Measurements from ENCODE around the gene MANF.
"Not testable (repeated sequence)": the region's sequence is repeated elsewhere in the genome, so short reads cannot be mapped to it uniquely, and the experiment has no call there.

Gene MANF

DNA sequence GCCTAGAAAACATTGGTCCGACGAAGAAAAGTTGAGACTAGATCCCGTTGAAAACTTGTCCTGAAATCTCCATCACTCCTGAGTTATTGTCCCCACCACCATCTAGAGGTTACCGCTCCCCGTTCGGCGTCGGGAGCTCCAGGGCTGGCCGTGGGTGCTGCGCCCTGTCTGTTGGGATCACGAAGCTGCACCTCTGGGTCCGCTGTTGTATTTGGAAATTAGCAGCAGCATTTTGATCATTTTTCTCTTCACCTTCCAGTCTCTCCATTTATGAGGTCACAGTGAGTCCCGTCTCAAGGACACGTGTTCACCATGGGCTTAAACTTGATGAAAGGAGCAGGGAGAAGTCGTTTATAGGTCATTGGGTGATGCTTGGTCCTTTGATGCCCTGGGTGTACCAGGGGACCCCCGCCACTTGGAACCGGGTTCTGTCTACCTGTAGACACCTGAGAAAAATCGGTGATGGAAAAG is 565 bp downstream of the MANF start:
- H3K4me1 ChIP-seq (ENCODE audit: control insufficient read depth, insufficient read depth, low read length) = peaks cover 12% of the 10 kb centered on the region
- no peaks in the 10 kb centered on the region for H3K27me3 ChIP-seq (ENCODE audit: control insufficient read depth, insufficient read depth, low read length)
- peaks cover 18% of the 10 kb centered on the region for H3K36me3 ChIP-seq (ENCODE audit: control insufficient read depth, insufficient read depth, low read length)
- no peaks in the 10 kb centered on the region for H3K9me3 ChIP-seq (ENCODE audit: control insufficient read depth, insufficient read depth, low read length)
- H3K9ac ChIP-seq (ENCODE audit: low read depth, low read length) = peak overlapping the region; percentile 74
- peak overlapping the region; percentile 87 for H3K4me3 ChIP-seq (ENCODE audit: low read depth, low read length)

DNA sequence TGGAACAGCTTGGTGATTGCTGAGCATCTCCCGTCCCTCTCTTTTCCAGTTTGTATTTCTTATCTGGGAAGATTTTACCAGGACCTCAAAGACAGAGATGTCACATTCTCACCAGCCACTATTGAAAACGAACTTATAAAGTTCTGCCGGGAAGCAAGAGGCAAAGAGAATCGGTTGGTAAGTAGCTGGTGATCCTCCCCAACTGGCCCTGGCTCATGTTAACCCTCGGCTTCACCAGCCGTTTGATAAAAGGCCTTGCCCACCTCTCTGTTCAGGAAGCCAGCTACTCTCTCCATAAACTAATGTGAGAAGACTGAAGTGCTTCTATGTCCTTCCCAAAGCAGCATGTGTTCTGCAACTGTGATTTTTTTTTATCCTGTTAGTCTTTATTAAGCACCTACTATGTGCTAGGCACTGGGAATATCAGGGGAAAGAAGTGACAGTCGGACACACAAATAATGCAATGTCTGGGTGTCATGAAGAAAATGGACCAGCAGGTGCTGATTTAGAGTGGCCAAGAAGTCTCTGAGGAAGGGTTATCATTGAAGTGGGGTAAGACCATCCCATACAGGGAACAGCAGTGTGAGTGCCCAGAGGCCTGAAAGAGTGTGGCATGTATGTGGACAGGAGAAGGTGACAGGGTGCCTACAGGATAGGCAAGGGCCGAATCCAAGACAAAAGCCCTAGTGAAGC is 1.2 kb downstream of the MANF start:
- peak overlapping the region; percentile 74 for H3K9ac ChIP-seq (ENCODE audit: low read depth, low read length)
- peak overlapping the region; percentile 87 for H3K4me3 ChIP-seq (ENCODE audit: low read depth, low read length)
- H3K36me3 ChIP-seq (ENCODE audit: control insufficient read depth, insufficient read depth, low read length) = peaks cover 18% of the 10 kb centered on the region
- no peaks in the 10 kb centered on the region for H3K9me3 ChIP-seq (ENCODE audit: control insufficient read depth, insufficient read depth, low read length)
- peaks cover 12% of the 10 kb centered on the region for H3K4me1 ChIP-seq (ENCODE audit: control insufficient read depth, insufficient read depth, low read length)
- H3K27me3 ChIP-seq (ENCODE audit: control insufficient read depth, insufficient read depth, low read length) = no peaks in the 10 kb centered on the region

DNA sequence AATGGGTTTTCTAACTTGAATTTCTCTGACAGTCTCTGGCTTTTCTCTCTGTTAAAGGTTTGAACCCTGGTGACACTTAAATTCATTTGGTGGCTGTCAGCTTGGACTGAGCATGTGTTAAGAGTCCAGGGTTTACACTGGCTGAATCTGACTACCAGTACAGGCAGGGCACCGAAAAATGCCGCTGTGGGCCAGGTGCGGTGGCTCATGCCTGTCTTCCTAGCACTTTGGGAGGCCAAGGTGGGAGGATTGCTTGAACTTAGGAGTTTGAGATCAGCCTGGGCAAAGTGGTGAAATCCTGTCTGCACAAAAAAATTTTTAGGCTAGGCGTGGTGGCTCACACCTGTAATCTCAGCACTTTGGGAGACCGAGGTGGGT is 1.8 kb downstream of the MANF start:
- no peaks in the 10 kb centered on the region for H3K9me3 ChIP-seq (ENCODE audit: control insufficient read depth, insufficient read depth, low read length)
- peak overlapping the region; percentile 27 for H3K9ac ChIP-seq (ENCODE audit: low read depth, low read length)
- H3K36me3 ChIP-seq (ENCODE audit: control insufficient read depth, insufficient read depth, low read length) = peaks cover 18% of the 10 kb centered on the region
- H3K4me3 ChIP-seq (ENCODE audit: low read depth, low read length) = peak overlapping the region; percentile 87
- peaks cover 12% of the 10 kb centered on the region for H3K4me1 ChIP-seq (ENCODE audit: control insufficient read depth, insufficient read depth, low read length)
- no peaks in the 10 kb centered on the region for H3K27me3 ChIP-seq (ENCODE audit: control insufficient read depth, insufficient read depth, low read length)

DNA sequence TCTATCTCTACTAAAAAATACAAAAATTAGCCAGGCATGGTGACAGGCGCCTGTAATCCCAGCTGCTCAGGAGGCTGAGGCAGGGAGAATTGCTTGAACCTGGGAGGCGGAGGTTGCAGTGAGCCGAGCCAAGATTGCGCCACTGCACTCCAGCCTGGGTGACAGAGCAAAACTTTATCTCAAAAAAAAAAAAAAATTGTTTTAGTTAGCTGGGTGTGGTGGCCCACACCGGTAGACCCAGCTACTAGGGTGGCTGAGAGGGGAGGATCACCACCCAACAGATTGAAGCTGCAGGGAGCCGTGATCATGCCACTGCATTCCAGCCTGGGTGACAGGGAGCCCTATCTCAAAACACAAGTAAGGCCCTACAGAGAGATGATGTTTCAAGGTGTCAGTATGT is 2.2 kb downstream of the MANF start:
- not testable (repeated sequence) for H3K9me3 ChIP-seq (ENCODE audit: control insufficient read depth, insufficient read depth, low read length); H3K27me3 ChIP-seq (ENCODE audit: control insufficient read depth, insufficient read depth, low read length); H3K4me3 ChIP-seq (ENCODE audit: low read depth, low read length); H3K9ac ChIP-seq (ENCODE audit: low read depth, low read length)
- Histone ChIP-seq H3K36me3 (ENCODE audit: control insufficient read depth, insufficient read depth, low read length) (peaks cover 18% of the 10 kb centered on the region), H3K4me1 (ENCODE audit: control insufficient read depth, insufficient read depth, low read length) (peaks cover 12% of the 10 kb centered on the region)

DNA sequence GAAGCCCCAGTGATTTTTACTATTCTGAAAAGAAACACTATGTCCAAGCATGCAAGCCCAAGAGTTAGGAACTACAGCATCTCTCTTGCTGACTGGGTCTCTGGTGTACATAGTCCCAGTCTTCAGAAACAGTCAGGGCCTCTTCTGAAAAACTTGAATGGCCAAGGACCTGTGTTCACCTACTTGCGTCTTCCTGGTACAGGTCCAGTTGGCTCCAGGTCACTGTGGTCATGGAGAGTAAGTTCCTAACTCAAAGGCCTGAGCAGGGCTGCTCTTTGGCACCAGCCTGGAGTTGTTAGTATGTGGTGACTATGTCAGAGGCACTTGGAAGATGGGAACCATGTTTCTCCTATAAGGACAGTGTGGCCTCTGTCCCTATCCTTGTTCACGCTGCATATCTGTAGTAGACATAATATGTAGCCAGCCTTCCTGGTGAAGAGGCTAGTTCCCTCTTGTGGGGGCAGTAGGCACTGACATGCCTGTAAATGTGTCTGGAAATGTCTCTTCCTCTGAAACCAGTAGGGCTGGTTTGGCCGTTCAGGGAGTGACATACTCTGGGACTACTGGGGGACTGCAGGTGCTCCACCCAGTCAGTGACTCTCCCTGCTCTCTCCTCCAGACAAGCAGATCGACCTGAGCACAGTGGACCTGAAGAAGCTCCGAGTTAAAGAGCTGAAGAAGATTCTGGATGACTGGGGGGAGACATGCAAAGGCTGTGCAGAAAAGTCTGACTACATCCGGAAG is 3.4 kb downstream of the MANF start:
- Histone ChIP-seq H3K9me3 (ENCODE audit: control insufficient read depth, insufficient read depth, low read length) (no peaks in the 10 kb centered on the region), H3K4me1 (ENCODE audit: control insufficient read depth, insufficient read depth, low read length) (peaks cover 14% of the 10 kb centered on the region), H3K4me3 (ENCODE audit: low read depth, low read length) (peak overlapping the region; percentile 8), H3K36me3 (ENCODE audit: control insufficient read depth, insufficient read depth, low read length) (peaks cover 30% of the 10 kb centered on the region), H3K27me3 (ENCODE audit: control insufficient read depth, insufficient read depth, low read length) (no peaks in the 10 kb centered on the region), H3K9ac (ENCODE audit: low read depth, low read length) (no peak overlapping the region)

DNA sequence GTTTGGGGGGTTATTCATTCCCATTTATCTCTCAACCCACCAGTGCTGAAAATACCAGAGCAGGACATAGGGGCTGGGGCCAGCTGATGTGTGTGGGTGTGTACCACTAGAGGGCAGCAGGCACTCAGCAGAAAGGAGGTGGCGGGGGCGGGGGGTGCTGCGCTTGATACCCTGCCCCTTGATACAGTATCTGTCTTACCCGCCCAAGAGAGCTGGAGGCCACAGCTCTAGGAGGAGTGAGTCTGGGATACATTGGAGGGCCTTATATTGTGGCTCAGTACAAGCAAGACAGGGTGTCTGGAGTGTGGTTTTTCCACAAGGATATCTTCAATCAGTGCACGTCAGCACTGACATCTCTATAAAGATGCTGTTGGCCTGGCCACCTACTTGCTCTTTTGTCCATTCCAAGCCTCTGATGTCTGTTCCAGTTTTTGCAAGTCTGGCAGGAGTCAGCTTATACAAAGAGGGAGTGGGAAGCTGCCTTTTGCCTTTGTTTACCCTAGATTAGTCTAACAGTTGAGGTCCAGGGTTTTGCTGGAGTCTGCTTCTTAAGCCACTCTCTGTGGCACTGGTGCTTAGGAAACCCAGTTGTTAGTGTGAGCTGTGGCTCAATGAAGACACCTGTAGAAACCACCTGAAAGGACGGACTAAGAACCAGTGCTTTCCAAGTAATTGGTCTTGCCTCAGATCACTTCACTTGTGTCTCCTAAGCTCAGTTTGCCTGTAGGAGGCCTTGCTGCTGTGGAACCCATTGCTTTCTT is 4.5 kb downstream of the MANF start:
- Histone ChIP-seq H3K4me3 (ENCODE audit: low read depth, low read length) (no peak overlapping the region), H3K9ac (ENCODE audit: low read depth, low read length) (no peak overlapping the region), H3K9me3 (ENCODE audit: control insufficient read depth, insufficient read depth, low read length) (no peaks in the 10 kb centered on the region), H3K4me1 (ENCODE audit: control insufficient read depth, insufficient read depth, low read length) (peaks cover 10% of the 10 kb centered on the region), H3K36me3 (ENCODE audit: control insufficient read depth, insufficient read depth, low read length) (peaks cover 40% of the 10 kb centered on the region), H3K27me3 (ENCODE audit: control insufficient read depth, insufficient read depth, low read length) (no peaks in the 10 kb centered on the region)

DNA sequence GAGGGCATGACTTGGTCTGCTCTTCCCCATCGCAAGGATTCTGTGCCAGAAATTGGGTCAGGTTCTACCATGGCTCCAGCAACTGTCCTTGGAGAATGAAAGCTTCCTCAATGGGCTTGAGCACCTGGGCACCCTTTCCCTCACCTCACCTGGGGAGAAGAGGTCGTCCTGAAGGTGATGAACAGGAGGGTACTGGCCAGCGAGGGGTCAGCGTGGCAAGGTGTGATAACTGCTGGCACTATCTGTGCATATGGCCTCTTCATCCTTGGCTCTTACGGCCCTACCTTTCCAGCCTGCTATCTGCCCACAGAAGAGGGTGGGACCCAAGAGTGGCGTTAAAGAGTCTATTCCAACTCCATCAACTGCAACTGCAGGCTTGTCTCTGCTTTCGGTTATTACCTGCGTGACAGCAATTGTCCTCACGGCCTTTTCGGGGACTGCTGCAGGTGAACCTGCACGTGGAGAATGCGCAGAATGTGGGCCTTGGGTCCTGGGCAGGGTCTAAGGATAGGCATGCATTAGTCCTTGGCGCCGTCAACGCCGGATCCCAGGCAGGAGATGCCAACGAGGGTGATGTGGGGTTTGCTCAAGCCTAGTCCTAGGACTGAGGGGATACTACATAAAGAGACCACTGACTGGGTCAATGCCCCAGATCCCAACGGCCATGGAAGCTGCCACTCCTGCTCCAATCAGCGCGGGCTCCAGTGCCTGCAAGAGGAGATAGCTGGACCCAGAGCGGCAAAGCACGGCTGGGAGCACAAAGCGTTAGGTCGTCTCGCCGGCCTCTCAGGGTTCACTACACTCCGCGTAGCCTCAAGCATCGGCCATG is 5.4 kb downstream of the MANF start:
- peaks cover 48% of the 10 kb centered on the region for H3K36me3 ChIP-seq (ENCODE audit: control insufficient read depth, insufficient read depth, low read length)
- peak overlapping the region; percentile 76 for H3K9ac ChIP-seq (ENCODE audit: low read depth, low read length)
- H3K4me3 ChIP-seq (ENCODE audit: low read depth, low read length) = peak overlapping the region; percentile 49
- no peaks in the 10 kb centered on the region for H3K27me3 ChIP-seq (ENCODE audit: control insufficient read depth, insufficient read depth, low read length)
- H3K4me1 ChIP-seq (ENCODE audit: control insufficient read depth, insufficient read depth, low read length) = peaks cover 10% of the 10 kb centered on the region
- no peaks in the 10 kb centered on the region for H3K9me3 ChIP-seq (ENCODE audit: control insufficient read depth, insufficient read depth, low read length)

DNA sequence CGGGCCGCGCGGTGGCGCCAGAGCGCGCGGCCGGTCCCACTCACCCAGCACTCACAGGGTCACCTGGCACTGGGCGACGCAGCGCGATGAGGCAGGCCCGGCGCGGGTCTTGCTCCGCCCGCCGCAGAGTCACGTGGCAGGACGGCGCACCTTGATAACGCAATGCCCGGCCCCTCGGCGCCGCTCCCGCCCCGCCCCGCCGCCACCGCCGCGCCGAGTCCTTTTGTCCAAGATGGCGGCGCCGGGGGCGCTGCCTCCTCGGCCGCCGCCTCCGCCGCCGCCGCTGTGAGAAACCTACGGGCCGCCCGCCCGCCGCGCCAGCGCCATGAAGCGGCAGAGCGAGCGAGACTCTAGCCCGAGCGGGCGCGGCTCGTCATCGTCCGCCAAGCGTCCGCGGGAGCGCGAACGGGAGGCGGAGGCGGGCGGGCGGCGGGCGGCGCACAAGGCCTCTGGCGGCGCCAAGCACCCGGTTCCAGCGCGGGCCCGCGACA is 6.0 kb downstream of the MANF start, which contains the start of gene RBM15B:
Gene RBM15B (plus strand): TSS at position 211 of the 491 bp plus-strand sequence. CDS start 115 bp downstream, at position 326.
- Histone ChIP-seq H3K9ac (ENCODE audit: low read depth, low read length) (peak within 1 kb of the TSS; percentile 93), H3K4me1 (ENCODE audit: control insufficient read depth, insufficient read depth, low read length) (peaks cover 7% of the 10 kb centered on the region), H3K4me3 (ENCODE audit: low read depth, low read length) (peak within 1 kb of the TSS; percentile 78), H3K9me3 (ENCODE audit: control insufficient read depth, insufficient read depth, low read length) (no peaks in the 10 kb centered on the region), H3K27me3 (ENCODE audit: control insufficient read depth, insufficient read depth, low read length) (no peaks in the 10 kb centered on the region), H3K36me3 (ENCODE audit: control insufficient read depth, insufficient read depth, low read length) (peaks cover 52% of the 10 kb centered on the region)

DNA sequence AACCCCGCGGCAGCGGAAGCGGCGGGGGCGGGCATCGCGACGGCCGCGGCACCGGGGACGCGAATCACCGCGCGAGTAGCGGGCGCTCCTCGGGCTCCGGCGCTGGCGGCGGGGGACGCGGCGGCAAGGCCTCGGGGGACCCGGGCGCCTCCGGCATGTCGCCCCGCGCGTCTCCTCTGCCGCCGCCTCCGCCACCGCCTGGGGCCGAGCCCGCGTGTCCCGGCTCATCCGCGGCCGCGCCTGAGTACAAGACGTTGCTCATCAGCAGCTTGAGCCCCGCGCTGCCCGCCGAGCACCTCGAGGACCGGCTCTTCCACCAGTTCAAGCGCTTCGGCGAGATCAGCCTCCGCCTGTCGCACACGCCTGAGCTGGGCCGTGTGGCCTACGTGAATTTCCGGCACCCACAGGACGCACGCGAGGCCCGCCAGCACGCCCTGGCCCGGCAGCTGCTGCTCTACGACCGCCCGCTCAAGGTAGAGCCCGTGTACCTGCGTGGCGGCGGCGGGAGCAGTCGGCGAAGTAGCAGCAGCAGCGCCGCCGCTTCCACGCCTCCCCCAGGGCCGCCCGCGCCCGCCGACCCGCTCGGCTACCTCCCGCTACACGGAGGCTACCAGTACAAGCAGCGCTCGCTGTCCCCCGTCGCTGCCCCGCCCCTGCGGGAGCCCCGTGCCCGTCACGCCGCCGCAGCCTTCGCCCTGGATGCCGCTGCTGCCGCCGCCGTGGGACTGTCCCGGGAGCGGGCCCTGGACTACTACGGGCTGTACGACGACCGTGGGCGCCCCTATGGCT is 6.7 kb downstream of the MANF start:
- Histone ChIP-seq H3K27me3 (ENCODE audit: control insufficient read depth, insufficient read depth, low read length) (no peaks in the 10 kb centered on the region), H3K9me3 (ENCODE audit: control insufficient read depth, insufficient read depth, low read length) (no peaks in the 10 kb centered on the region), H3K36me3 (ENCODE audit: control insufficient read depth, insufficient read depth, low read length) (peaks cover 56% of the 10 kb centered on the region), H3K9ac (ENCODE audit: low read depth, low read length) (peak overlapping the region; percentile 93), H3K4me1 (ENCODE audit: control insufficient read depth, insufficient read depth, low read length) (peaks cover 3% of the 10 kb centered on the region), H3K4me3 (ENCODE audit: low read depth, low read length) (peak overlapping the region; percentile 78)

DNA sequence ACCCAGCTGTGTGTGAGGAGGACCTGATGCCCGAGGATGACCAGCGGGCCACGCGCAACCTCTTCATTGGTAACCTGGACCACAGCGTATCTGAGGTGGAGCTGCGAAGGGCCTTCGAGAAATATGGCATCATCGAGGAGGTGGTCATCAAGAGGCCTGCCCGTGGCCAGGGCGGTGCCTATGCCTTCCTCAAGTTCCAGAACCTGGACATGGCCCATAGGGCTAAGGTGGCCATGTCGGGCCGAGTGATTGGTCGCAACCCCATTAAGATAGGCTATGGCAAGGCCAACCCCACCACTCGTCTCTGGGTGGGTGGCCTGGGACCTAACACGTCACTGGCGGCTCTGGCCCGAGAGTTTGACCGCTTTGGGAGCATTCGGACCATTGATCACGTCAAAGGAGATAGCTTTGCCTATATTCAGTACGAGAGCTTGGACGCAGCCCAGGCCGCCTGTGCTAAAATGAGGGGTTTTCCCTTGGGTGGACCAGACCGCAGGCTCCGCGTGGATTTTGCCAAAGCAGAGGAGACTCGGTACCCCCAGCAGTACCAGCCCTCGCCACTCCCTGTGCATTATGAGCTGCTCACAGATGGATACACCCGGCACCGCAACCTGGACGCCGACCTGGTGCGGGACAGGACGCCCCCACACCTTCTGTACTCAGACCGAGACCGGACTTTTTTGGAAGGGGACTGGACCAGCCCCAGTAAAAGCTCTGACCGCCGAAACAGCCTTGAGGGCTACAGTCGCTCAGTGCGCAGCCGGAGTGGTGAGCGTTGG is 7.5 kb downstream of the MANF start:
- Histone ChIP-seq H3K4me3 (ENCODE audit: low read depth, low read length) (peak overlapping the region; percentile 78), H3K4me1 (ENCODE audit: control insufficient read depth, insufficient read depth, low read length) (peaks cover 3% of the 10 kb centered on the region), H3K9ac (ENCODE audit: low read depth, low read length) (peak overlapping the region; percentile 93), H3K27me3 (ENCODE audit: control insufficient read depth, insufficient read depth, low read length) (no peaks in the 10 kb centered on the region), H3K9me3 (ENCODE audit: control insufficient read depth, insufficient read depth, low read length) (no peaks in the 10 kb centered on the region), H3K36me3 (ENCODE audit: control insufficient read depth, insufficient read depth, low read length) (peaks cover 53% of the 10 kb centered on the region)
